Neural cell (in vitro differentiated cells): ENCODE results near the gene MIER1. TPM values are rescaled to one million over a fixed set of nuclear protein-coding genes. Genes with fewer than 3 reads are reported as not detected.

Source experiments
- H2AFZ ChIP-seq: fragments of 200-600, 300-800 bp; sonication (generic), shearing (Covaris generic); 2 replicates; pipeline ENCODE4 v1.6.0; 2014; ENCODE audit warnings: low read depth, mild to moderate bottlenecking, antibody characterized with exemption, low read length, moderate library complexity
- H3F3A ChIP-seq: fragments of 200-600 bp; shearing (Covaris generic); 2 replicates; pipeline ENCODE4 v1.6.1; 2016; ENCODE audit warnings: mild to moderate bottlenecking, moderate library complexity, mixed read lengths, antibody characterized with exemption, low read length; ENCODE audit not compliant: insufficient read depth, poor library complexity, severe bottlenecking
- H3K27ac ChIP-seq: fragments of 200-600, 300-800 bp; sonication (generic), shearing (Covaris generic); 2 replicates; pipeline ENCODE4 v1.5.1; 2014; ENCODE audit warnings: mild to moderate bottlenecking, low read length, moderate library complexity
- H3K27me3 ChIP-seq: fragments of 300-800, 200-600 bp; sonication (generic), shearing (Covaris generic); 2 replicates; pipeline ENCODE4 v1.6.0; 2014; ENCODE audit warnings: mild to moderate bottlenecking, low read depth, low read length, moderate library complexity; ENCODE audit not compliant: insufficient read depth
- H3K36me3 ChIP-seq: fragments of 300-800, 200-600 bp; sonication (generic), shearing (Covaris generic); 2 replicates; pipeline ENCODE4 v1.5.1; 2014; ENCODE audit warnings: mild to moderate bottlenecking, antibody characterized with exemption, low read length, moderate library complexity; ENCODE audit not compliant: insufficient read depth
- H3K4me2 ChIP-seq: fragments of 300-800, 200-600 bp; sonication (generic), shearing (Covaris generic); 2 replicates; pipeline ENCODE4 v1.6.0; 2014; ENCODE audit warnings: mild to moderate bottlenecking, low read length
- H3K4me3 ChIP-seq: fragments of 300-800, 200-600 bp; sonication (generic), shearing (Covaris generic); 2 replicates; pipeline ENCODE4 v1.5.1; 2014; ENCODE audit warnings: mild to moderate bottlenecking, low read length, moderate library complexity
- H3K79me2 ChIP-seq: fragments of 200-600 bp; shearing (Covaris generic); replicated peaks from 2 replicates; pipeline ENCODE4 v1.6.0; 2014; ENCODE audit warnings: mild to moderate bottlenecking, low read length, moderate library complexity; ENCODE audit not compliant: insufficient read depth
- H3K9ac ChIP-seq: fragments of 300-800, 200-600 bp; sonication (generic), shearing (Covaris generic); 2 replicates; pipeline ENCODE4 v1.6.1; 2016; ENCODE audit warnings: mild to moderate bottlenecking, low read length, mixed read lengths
- H3K9me2 ChIP-seq: fragments of 200-600 bp; shearing (Covaris generic); 2 replicates; pipeline ENCODE4 v1.6.1; 2016; ENCODE audit warnings: mild to moderate bottlenecking, low read length, mixed read lengths; ENCODE audit not compliant: insufficient read depth
- H3K9me3 ChIP-seq: fragments of 200-600, 300-800 bp; sonication (generic), shearing (Covaris generic); 2 replicates; pipeline ENCODE4 v1.6.1; 2016; ENCODE audit warnings: mild to moderate bottlenecking, mixed run types, low read length, moderate library complexity, mixed read lengths
- H4K20me1 ChIP-seq: fragments of 200-600 bp; shearing (Covaris generic); 2 replicates; pipeline ENCODE4 v1.6.1; 2016; ENCODE audit warnings: mild to moderate bottlenecking, mixed run types; ENCODE audit not compliant: insufficient read depth
- EP300 ChIP-seq: fragments of 450-650 bp; conservative IDR thresholded peaks from 2 replicates; pipeline ENCODE4 v1.6.1; 2014; ENCODE audit warnings: antibody characterized with exemption, mild to moderate bottlenecking, moderate library complexity; ENCODE audit not compliant: poor library complexity, severe bottlenecking
- EZH2 ChIP-seq: fragments of 200-600, 300-800 bp; shearing (Covaris generic), sonication (generic); IDR thresholded peaks from 2 replicates; pipeline ENCODE4 v1.6.1; 2014; ENCODE audit warnings: antibody characterized with exemption, low read length, borderline replicate concordance, mild to moderate bottlenecking; ENCODE audit not compliant: insufficient read depth, poor library complexity, severe bottlenecking
- MXI1 ChIP-seq: fragments of 450-650 bp; conservative IDR thresholded peaks from 2 replicates; pipeline ENCODE4 v1.6.1; 2014; ENCODE audit warnings: antibody characterized with exemption, mild to moderate bottlenecking; ENCODE audit not compliant: poor library complexity, severe bottlenecking
- POLR2AphosphoS5 ChIP-seq: IDR thresholded peaks from 2 replicates; pipeline ENCODE4 v1.6.1; 2012
- RAD21 ChIP-seq: fragments of 450-650 bp; conservative IDR thresholded peaks from 2 replicates; pipeline ENCODE4 v1.6.1; 2014; ENCODE audit warnings: antibody characterized with exemption, mild to moderate bottlenecking, moderate library complexity
- SMC3 ChIP-seq: fragments of 450-650 bp; conservative IDR thresholded peaks from 2 replicates; pipeline ENCODE4 v1.6.1; 2014; ENCODE audit warnings: antibody characterized with exemption, mild to moderate bottlenecking, moderate library complexity; ENCODE audit not compliant: poor library complexity
- TAF1 ChIP-seq: IDR thresholded peaks from 2 replicates; pipeline ENCODE4 v1.6.1; 2012; ENCODE audit warnings: low read depth
- polyA plus RNA-seq: library from polyadenylated mRNA; depleted of rRNA; stranded (reverse); fragments of >200 nt; gene quantifications from 2 replicates; pipeline ENCODE4 v1.2.3, GENCODE V29; 2014
- TF ChIP-seq, protein P1 (sequence below): fragments of 450-650 bp; IDR thresholded peaks from 2 replicates; pipeline ENCODE4 v1.5.1; 2014; ENCODE audit warnings: antibody characterized with exemption, mild to moderate bottlenecking, moderate library complexity; ENCODE audit not compliant: poor library complexity, severe bottlenecking
- TF ChIP-seq, protein P2 (sequence below): IDR thresholded peaks from 2 replicates; pipeline ENCODE4 v1.6.1; 2012; ENCODE audit warnings: borderline replicate concordance

The MIER1 gene
- polyA plus RNA-seq, 1 donor from 2014 or later: 16.1 TPM

DNA sequence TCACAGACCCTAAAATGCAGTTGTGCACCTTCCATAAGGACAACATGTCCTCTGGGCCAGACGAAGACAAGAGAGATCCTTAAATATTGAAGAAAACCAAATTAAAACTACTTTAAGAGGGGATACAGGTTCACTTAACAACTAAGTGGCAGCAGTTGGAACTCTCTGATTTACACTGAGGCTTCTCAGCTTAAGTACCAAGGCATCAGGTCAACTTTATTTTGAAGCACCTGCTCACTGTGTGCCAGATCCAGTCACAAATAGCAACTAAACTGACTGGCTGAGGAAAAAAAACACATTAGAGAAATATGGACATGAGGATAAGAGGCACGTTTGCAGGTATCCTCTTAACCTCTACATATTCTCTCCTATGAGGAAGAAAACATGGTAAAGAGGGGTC lies 96.0 kb downstream of the MIER1 start:
- H3K79me2 ChIP-seq: no peaks in the 10 kb centered on the region
- peaks cover 8% of the 10 kb centered on the region for H3K36me3 ChIP-seq
- no peaks in the 10 kb centered on the region for H4K20me1 ChIP-seq
- no peak overlapping the region for H3K27ac ChIP-seq
- no peaks in the 10 kb centered on the region for H3F3A ChIP-seq
- H3K4me2 ChIP-seq: no peak overlapping the region
- H3K9ac ChIP-seq: no peak overlapping the region
- H2AFZ ChIP-seq: no peak overlapping the region
- H3K9me2 ChIP-seq: no peaks in the 10 kb centered on the region
- H3K9me3 ChIP-seq: no peaks in the 10 kb centered on the region
- TF ChIP-seq MXI1 (no peak), POLR2AphosphoS5 (no peak), SMC3 (no peak), EP300 (no peak), EZH2 (no peak), RAD21 (no peak), TAF1 (no peak)
- TF ChIP-seq, protein P1, sequence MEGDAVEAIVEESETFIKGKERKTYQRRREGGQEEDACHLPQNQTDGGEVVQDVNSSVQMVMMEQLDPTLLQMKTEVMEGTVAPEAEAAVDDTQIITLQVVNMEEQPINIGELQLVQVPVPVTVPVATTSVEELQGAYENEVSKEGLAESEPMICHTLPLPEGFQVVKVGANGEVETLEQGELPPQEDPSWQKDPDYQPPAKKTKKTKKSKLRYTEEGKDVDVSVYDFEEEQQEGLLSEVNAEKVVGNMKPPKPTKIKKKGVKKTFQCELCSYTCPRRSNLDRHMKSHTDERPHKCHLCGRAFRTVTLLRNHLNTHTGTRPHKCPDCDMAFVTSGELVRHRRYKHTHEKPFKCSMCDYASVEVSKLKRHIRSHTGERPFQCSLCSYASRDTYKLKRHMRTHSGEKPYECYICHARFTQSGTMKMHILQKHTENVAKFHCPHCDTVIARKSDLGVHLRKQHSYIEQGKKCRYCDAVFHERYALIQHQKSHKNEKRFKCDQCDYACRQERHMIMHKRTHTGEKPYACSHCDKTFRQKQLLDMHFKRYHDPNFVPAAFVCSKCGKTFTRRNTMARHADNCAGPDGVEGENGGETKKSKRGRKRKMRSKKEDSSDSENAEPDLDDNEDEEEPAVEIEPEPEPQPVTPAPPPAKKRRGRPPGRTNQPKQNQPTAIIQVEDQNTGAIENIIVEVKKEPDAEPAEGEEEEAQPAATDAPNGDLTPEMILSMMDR: no peak
- TF ChIP-seq, protein P2, sequence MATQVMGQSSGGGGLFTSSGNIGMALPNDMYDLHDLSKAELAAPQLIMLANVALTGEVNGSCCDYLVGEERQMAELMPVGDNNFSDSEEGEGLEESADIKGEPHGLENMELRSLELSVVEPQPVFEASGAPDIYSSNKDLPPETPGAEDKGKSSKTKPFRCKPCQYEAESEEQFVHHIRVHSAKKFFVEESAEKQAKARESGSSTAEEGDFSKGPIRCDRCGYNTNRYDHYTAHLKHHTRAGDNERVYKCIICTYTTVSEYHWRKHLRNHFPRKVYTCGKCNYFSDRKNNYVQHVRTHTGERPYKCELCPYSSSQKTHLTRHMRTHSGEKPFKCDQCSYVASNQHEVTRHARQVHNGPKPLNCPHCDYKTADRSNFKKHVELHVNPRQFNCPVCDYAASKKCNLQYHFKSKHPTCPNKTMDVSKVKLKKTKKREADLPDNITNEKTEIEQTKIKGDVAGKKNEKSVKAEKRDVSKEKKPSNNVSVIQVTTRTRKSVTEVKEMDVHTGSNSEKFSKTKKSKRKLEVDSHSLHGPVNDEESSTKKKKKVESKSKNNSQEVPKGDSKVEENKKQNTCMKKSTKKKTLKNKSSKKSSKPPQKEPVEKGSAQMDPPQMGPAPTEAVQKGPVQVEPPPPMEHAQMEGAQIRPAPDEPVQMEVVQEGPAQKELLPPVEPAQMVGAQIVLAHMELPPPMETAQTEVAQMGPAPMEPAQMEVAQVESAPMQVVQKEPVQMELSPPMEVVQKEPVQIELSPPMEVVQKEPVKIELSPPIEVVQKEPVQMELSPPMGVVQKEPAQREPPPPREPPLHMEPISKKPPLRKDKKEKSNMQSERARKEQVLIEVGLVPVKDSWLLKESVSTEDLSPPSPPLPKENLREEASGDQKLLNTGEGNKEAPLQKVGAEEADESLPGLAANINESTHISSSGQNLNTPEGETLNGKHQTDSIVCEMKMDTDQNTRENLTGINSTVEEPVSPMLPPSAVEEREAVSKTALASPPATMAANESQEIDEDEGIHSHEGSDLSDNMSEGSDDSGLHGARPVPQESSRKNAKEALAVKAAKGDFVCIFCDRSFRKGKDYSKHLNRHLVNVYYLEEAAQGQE: no peak
- H3K4me3 ChIP-seq: no peak overlapping the region
- H3K27me3 ChIP-seq: no peaks in the 10 kb centered on the region

DNA sequence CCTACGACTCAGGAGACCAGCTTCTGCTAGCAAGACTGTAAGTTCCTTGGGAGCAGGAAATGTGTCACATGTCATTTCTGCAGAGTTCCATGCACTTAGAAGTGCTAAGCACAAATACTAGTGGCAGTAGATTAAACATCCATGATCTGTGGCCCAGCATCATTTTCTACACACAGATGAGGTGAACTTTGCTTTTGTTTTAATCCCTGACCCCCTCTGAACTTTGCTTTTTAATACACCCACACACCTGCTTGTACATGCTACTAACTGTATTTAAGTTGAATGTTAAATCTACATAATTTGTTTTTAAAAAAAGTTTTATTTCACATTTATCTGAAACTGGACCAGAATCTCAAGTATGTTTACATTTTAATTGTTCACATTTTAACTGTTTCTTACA lies 104.7 kb downstream of the MIER1 start:
- no peaks in the 10 kb centered on the region for H4K20me1 ChIP-seq
- H3F3A ChIP-seq: no peaks in the 10 kb centered on the region
- H3K4me2 ChIP-seq: no peak overlapping the region
- TF ChIP-seq, protein P1: no peak
- TF ChIP-seq TAF1 (no peak), EZH2 (no peak), POLR2AphosphoS5 (no peak), MXI1 (no peak), SMC3 (no peak), EP300 (no peak), RAD21 (no peak)
- TF ChIP-seq, protein P2: no peak
- no peaks in the 10 kb centered on the region for H3K27me3 ChIP-seq
- H3K36me3 ChIP-seq: no peaks in the 10 kb centered on the region
- H2AFZ ChIP-seq: no peak overlapping the region
- no peaks in the 10 kb centered on the region for H3K9me2 ChIP-seq
- no peak overlapping the region for H3K9ac ChIP-seq
- H3K9me3 ChIP-seq: no peaks in the 10 kb centered on the region
- H3K4me3 ChIP-seq: no peak overlapping the region
- no peak overlapping the region for H3K27ac ChIP-seq
- H3K79me2 ChIP-seq: no peaks in the 10 kb centered on the region
